Measurements from ENCODE around the gene DPH5. TPM values are rescaled to one million over a fixed set of nuclear protein-coding genes. Genes with fewer than 3 reads are reported as not detected.
"Not testable (repeated sequence)": the region's sequence is repeated elsewhere in the genome, so short reads cannot be mapped to it uniquely, and the experiment has no call there.

The DPH5 gene
- total RNA-seq, 3 donors from 2014 or later (not counting 1 experiment from before 2014, with no cell fraction given) = 17.1 to 22.9 (median 19.9) TPM

- no peak for TF ChIP-seq CTCF (IDR thresholded peaks at IDR 0.05)
- no peak overlapping the region for H3K4me3 ChIP-seq (ENCODE audit: low read length)
- no peak overlapping the region for H3K27ac ChIP-seq (ENCODE audit: low read length)
- H3K27me3 Mint-ChIP-seq (ENCODE audit: low read depth in 2 of 2) = no peaks in the 10 kb centered on the region
- ATAC-seq (no peak), DNase-seq (no peak)
- peak overlapping the region; percentile 83 to 92 for H3K27ac Mint-ChIP-seq
- peaks cover 18% of the 10 kb centered on the region for H3K36me3 Mint-ChIP-seq
- H3K4me3 Mint-ChIP-seq = no peak overlapping the region
- peaks cover 7 to 8% of the 10 kb centered on the region in 2 donors for H3K9me3 Mint-ChIP-seq
- peaks cover 8% of the 10 kb centered on the region for H3K9me3 ChIP-seq (ENCODE audit: control insufficient read depth, insufficient read depth, low read length)
- WGBS (ENCODE audit: insufficient coverage) = 100% methylated on average over 3 of the region's 4 CpGs
- intact Hi-C loops (cut with micrococcal nuclease) = no loop called here
- peaks cover 58 to 63% of the 10 kb centered on the region in 2 donors for H3K4me1 Mint-ChIP-seq
- H3K36me3 ChIP-seq (ENCODE audit: control insufficient read depth, insufficient read depth, low read length) = peaks cover 5% of the 10 kb centered on the region
- H3K27me3 ChIP-seq (ENCODE audit: control insufficient read depth, insufficient read depth, low read length) = no peaks in the 10 kb centered on the region
- H3K4me1 ChIP-seq (ENCODE audit: control insufficient read depth, insufficient read depth, low read length) = peaks cover 22% of the 10 kb centered on the region
These were observed 73.4 kb downstream of the DPH5 start for GRCh38 chr1:100952104-100952745.

- H3K27me3 Mint-ChIP-seq (ENCODE audit: low read depth in 2 of 2) = no peaks in the 10 kb centered on the region
- H3K9me3 Mint-ChIP-seq = peaks cover 12 to 15% of the 10 kb centered on the region in 2 donors
- ATAC-seq (no peak), DNase-seq (no peak)
- Histone ChIP-seq H3K36me3 (ENCODE audit: control insufficient read depth, insufficient read depth, low read length) (peaks cover 8% of the 10 kb centered on the region), H3K4me1 (ENCODE audit: control insufficient read depth, insufficient read depth, low read length) (peaks cover 22% of the 10 kb centered on the region), H3K27me3 (ENCODE audit: control insufficient read depth, insufficient read depth, low read length) (no peaks in the 10 kb centered on the region), H3K4me3 (ENCODE audit: low read length) (no peak overlapping the region), H3K9me3 (ENCODE audit: control insufficient read depth, insufficient read depth, low read length) (peaks cover 8% of the 10 kb centered on the region), H3K27ac (ENCODE audit: low read length) (peak overlapping the region; percentile 1)
- TF ChIP-seq CTCF (IDR thresholded peaks at IDR 0.05) = no peak
- peaks cover 65 to 78% of the 10 kb centered on the region in 2 donors for H3K4me1 Mint-ChIP-seq
- 88% methylated on average over 4 of the region's 4 CpGs for WGBS (ENCODE audit: insufficient coverage)
- peaks cover 33% of the 10 kb centered on the region for H3K36me3 Mint-ChIP-seq
- peak overlapping the region; percentile 83 to 92 for H3K27ac Mint-ChIP-seq
- intact Hi-C loops (cut with micrococcal nuclease) = no loop called here
- H3K4me3 Mint-ChIP-seq = no peak overlapping the region
These were observed 74.8 kb downstream of the DPH5 start for GRCh38 chr1:100950781-100951180.

GRCh38 chr1:100950337-100950736 lies 75.2 kb downstream of the DPH5 start:
- ATAC-seq = no peak
- Mint-ChIP-seq H3K27ac (peak overlapping the region; percentile 83 to 92), H3K9me3 (peaks cover 12 to 15% of the 10 kb centered on the region in 2 donors), H3K36me3 (peaks cover 37% of the 10 kb centered on the region), H3K27me3 (ENCODE audit: low read depth in 2 of 2) (no peaks in the 10 kb centered on the region), H3K4me3 (no peak overlapping the region), H3K4me1 (peaks cover 65 to 78% of the 10 kb centered on the region in 2 donors)
- H3K9me3 ChIP-seq (ENCODE audit: control insufficient read depth, insufficient read depth, low read length) = peaks cover 8% of the 10 kb centered on the region
- H3K27me3 ChIP-seq (ENCODE audit: control insufficient read depth, insufficient read depth, low read length) = no peaks in the 10 kb centered on the region
- TF ChIP-seq CTCF (IDR thresholded peaks at IDR 0.05) = no peak
- peaks cover 22% of the 10 kb centered on the region for H3K4me1 ChIP-seq (ENCODE audit: control insufficient read depth, insufficient read depth, low read length)
- intact Hi-C loops (cut with micrococcal nuclease) = no loop called here
- peaks cover 8% of the 10 kb centered on the region for H3K36me3 ChIP-seq (ENCODE audit: control insufficient read depth, insufficient read depth, low read length)
- DNase-seq = no peak
- H3K27ac ChIP-seq (ENCODE audit: low read length) = peak overlapping the region; percentile 1
- no peak overlapping the region for H3K4me3 ChIP-seq (ENCODE audit: low read length)

GRCh38 chr1:100949515-100950158 lies 75.9 kb downstream of the DPH5 start:
- DNase-seq (peak; percentile 50 to 87), ATAC-seq (peak; percentile 90 to 94 (median 92))
- H3K4me3 Mint-ChIP-seq = peak overlapping the region; percentile 79
- H3K36me3 ChIP-seq (ENCODE audit: control insufficient read depth, insufficient read depth, low read length); intact Hi-C loops (cut with micrococcal nuclease); H3K9me3 ChIP-seq (ENCODE audit: control insufficient read depth, insufficient read depth, low read length); H3K27me3 Mint-ChIP-seq (ENCODE audit: low read depth in 2 of 2); H3K4me3 ChIP-seq (ENCODE audit: low read length); H3K27me3 ChIP-seq (ENCODE audit: control insufficient read depth, insufficient read depth, low read length): not testable (repeated sequence)
- peak overlapping the region; percentile 83 to 92 for H3K27ac Mint-ChIP-seq
- Histone ChIP-seq H3K27ac (ENCODE audit: low read length) (peak overlapping the region; percentile 65), H3K4me1 (ENCODE audit: control insufficient read depth, insufficient read depth, low read length) (peaks cover 22% of the 10 kb centered on the region)
- H3K36me3 Mint-ChIP-seq = peaks cover 44% of the 10 kb centered on the region
- peaks cover 12 to 18% of the 10 kb centered on the region in 2 donors for H3K9me3 Mint-ChIP-seq
- H3K4me1 Mint-ChIP-seq = peaks cover 65 to 78% of the 10 kb centered on the region in 2 donors
- 56% methylated on average over 9 of the region's 9 CpGs for WGBS (ENCODE audit: insufficient coverage)

GRCh38 chr1:100948721-100949405 lies 76.7 kb downstream of the DPH5 start:
- DNase-seq; H3K27me3 Mint-ChIP-seq (ENCODE audit: low read depth in 2 of 2); H3K27me3 ChIP-seq (ENCODE audit: control insufficient read depth, insufficient read depth, low read length); ATAC-seq; H3K36me3 ChIP-seq (ENCODE audit: control insufficient read depth, insufficient read depth, low read length); intact Hi-C loops (cut with micrococcal nuclease); H3K4me3 ChIP-seq (ENCODE audit: low read length); H3K9me3 ChIP-seq (ENCODE audit: control insufficient read depth, insufficient read depth, low read length): not testable (repeated sequence)
- Mint-ChIP-seq H3K4me3 (peak overlapping the region; percentile 79), H3K27ac (peak overlapping the region; percentile 83 to 92), H3K9me3 (peaks cover 12 to 18% of the 10 kb centered on the region in 2 donors), H3K36me3 (peaks cover 45% of the 10 kb centered on the region), H3K4me1 (peaks cover 64 to 78% of the 10 kb centered on the region in 2 donors)
- Histone ChIP-seq H3K4me1 (ENCODE audit: control insufficient read depth, insufficient read depth, low read length) (peaks cover 22% of the 10 kb centered on the region), H3K27ac (ENCODE audit: low read length) (peak overlapping the region; percentile 65)
- 69% methylated on average over 6 of the region's 7 CpGs for WGBS (ENCODE audit: insufficient coverage)
